ENCODE measurements around the gene TET1.

- TF ChIP-seq CTCF (IDR thresholded peaks at IDR 0.05 in 8 of 11, conservative IDR thresholded peaks at IDR 0.05 in 3 of 11) (no peak), POLR2A (IDR thresholded peaks at IDR 0.05) (no peak)
Measured at GRCh38 chr10:68604441-68604840, 44.3 kb downstream of the TET1 start.
